NT2/D1 (cell line): Measurements from ENCODE around the gene OXLD1.

ENCODE experiments used
- SUZ12 ChIP-seq: IDR thresholded peaks from 2 replicates; pipeline ENCODE4 v1.6.1; 2011; ENCODE audit not compliant: insufficient read length, insufficient read depth; ENCODE audit errors: extremely low read depth
- YY1 ChIP-seq: IDR thresholded peaks from 2 replicates; pipeline ENCODE4 v1.6.1; 2011; ENCODE audit not compliant: insufficient read length, insufficient read depth
- ZNF274 ChIP-seq: IDR thresholded peaks from 2 replicates; pipeline ENCODE4 v1.6.1; 2011; ENCODE audit warnings: mild to moderate bottlenecking, low read depth, low read length

GRCh38 chr17:81706757-81707624, 40.6 kb upstream of the OXLD1 start:
- no peak for TF ChIP-seq SUZ12
- TF ChIP-seq ZNF274 = no peak
- TF ChIP-seq YY1 = no peak
